ENCODE data around the gene SNX22. TPM values are rescaled to one million over a fixed set of nuclear protein-coding genes. Genes with fewer than 3 reads are reported as not detected.
A peak's percentile ranks its signal among the peaks of the same experiment; 100 is the strongest.

Gene SNX22
- total RNA-seq, 6 experiments from 2014 or later, result 0.07 to 0.21 (median 0.14) TPM; not detected in 2

- DNase-seq, result peak; percentile 80
- Mint-ChIP-seq H3K4me1 (ENCODE audit: low read depth) (peaks cover 24% of the 10 kb centered on the region), H3K9me3 (no peaks in the 10 kb centered on the region), H3K4me3 (peak overlapping the region; percentile 52), H3K27ac (peak overlapping the region; percentile 60), H3K27me3 (ENCODE audit: insufficient read depth) (peaks cover 17% of the 10 kb centered on the region), H3K36me3 (ENCODE audit: low read depth) (peaks cover 20% of the 10 kb centered on the region)
- peak; percentile 99 for TF ChIP-seq CTCF (IDR thresholded peaks at IDR 0.05)
These were observed 2.2 kb downstream of the SNX22 start for GRCh38 chr15:64153480-64154367.

- peaks cover 16% of the 10 kb centered on the region for H3K27me3 Mint-ChIP-seq (ENCODE audit: insufficient read depth)
- no peak overlapping the region for H3K4me3 Mint-ChIP-seq
- peaks cover 33% of the 10 kb centered on the region for H3K36me3 Mint-ChIP-seq (ENCODE audit: low read depth)
- peaks cover 34% of the 10 kb centered on the region for H3K4me1 Mint-ChIP-seq (ENCODE audit: low read depth)
- no peak for DNase-seq
- H3K9me3 Mint-ChIP-seq, result no peaks in the 10 kb centered on the region
- TF ChIP-seq CTCF (IDR thresholded peaks at IDR 0.05), result no peak
- no peak overlapping the region for H3K27ac Mint-ChIP-seq
These were observed 4.5 kb downstream of the SNX22 start for GRCh38 chr15:64155802-64156651.

- peaks cover 35% of the 10 kb centered on the region for H3K36me3 Mint-ChIP-seq (ENCODE audit: low read depth)
- no peak for TF ChIP-seq CTCF (IDR thresholded peaks at IDR 0.05)
- peaks cover 35% of the 10 kb centered on the region for H3K4me1 Mint-ChIP-seq (ENCODE audit: low read depth)
- H3K9me3 Mint-ChIP-seq, result no peaks in the 10 kb centered on the region
- H3K4me3 Mint-ChIP-seq, result no peak overlapping the region
- H3K27me3 Mint-ChIP-seq (ENCODE audit: insufficient read depth), result peaks cover 17% of the 10 kb centered on the region
- DNase-seq, result no peak
- no peak overlapping the region; the same call in 1 of the 2 replicates for H3K27ac Mint-ChIP-seq
These were observed 5.3 kb downstream of the SNX22 start for GRCh38 chr15:64156652-64157331.

- Mint-ChIP-seq H3K27me3 (ENCODE audit: insufficient read depth) (peaks cover 16% of the 10 kb centered on the region), H3K27ac (no peak overlapping the region; the same call in 1 of the 2 replicates), H3K4me1 (ENCODE audit: low read depth) (peaks cover 40% of the 10 kb centered on the region), H3K9me3 (no peaks in the 10 kb centered on the region), H3K36me3 (ENCODE audit: low read depth) (peaks cover 41% of the 10 kb centered on the region), H3K4me3 (no peak overlapping the region)
- no peak for DNase-seq
- TF ChIP-seq CTCF (IDR thresholded peaks at IDR 0.05), result no peak
These were observed 6.1 kb downstream of the SNX22 start for GRCh38 chr15:64157599-64158125.
